Left kidney (tissue), 8 donors: ENCODE data around the gene ENOSF1. TPM values are rescaled to one million over a fixed set of nuclear protein-coding genes. Genes with fewer than 3 reads are reported as not detected.
A peak's percentile ranks its signal among the peaks of the same experiment; 100 is the strongest.
"Not testable (repeated sequence)": the region's sequence is repeated elsewhere in the genome, so short reads cannot be mapped to it uniquely, and the experiment has no call there.

Source experiments
- DNase-seq: peaks from one replicate; pipeline ENCODE4 v3.0.0-alpha.2; 2013
- long read RNA-seq, 8 donors: transcript quantifications; one replicate each; lab custom pipeline, GENCODE V29; 2026
- polyA plus RNA-seq: library from polyadenylated mRNA; unstranded; fragments of 120-200 nt; gene quantifications from one replicate; pipeline ENCODE4 v1.2.1, GENCODE V29; 2013; ENCODE audit not compliant: insufficient read length

Gene ENOSF1, protein sequence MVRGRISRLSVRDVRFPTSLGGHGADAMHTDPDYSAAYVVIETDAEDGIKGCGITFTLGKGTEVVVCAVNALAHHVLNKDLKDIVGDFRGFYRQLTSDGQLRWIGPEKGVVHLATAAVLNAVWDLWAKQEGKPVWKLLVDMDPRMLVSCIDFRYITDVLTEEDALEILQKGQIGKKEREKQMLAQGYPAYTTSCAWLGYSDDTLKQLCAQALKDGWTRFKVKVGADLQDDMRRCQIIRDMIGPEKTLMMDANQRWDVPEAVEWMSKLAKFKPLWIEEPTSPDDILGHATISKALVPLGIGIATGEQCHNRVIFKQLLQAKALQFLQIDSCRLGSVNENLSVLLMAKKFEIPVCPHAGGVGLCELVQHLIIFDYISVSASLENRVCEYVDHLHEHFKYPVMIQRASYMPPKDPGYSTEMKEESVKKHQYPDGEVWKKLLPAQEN
- 141 TPM for polyA plus RNA-seq
- long read RNA-seq, donor 1, transcript ENOSF1-214 (7 exons, 1,096 nt), result major isoform, 7 of 20 reads
- long read RNA-seq, donor 1, partial matches to known transcripts, result 6 of 20 reads
- long read RNA-seq, donor 1, other reads (novel, unspliced or antisense), result 0 of 20 reads
- long read RNA-seq, donor 2, transcript ENOSF1-214 (7 exons, 1,096 nt), result major isoform, 5 of 23 reads
- long read RNA-seq, donor 2, partial matches to known transcripts, result 9 of 23 reads
- long read RNA-seq, donor 2, other reads (novel, unspliced or antisense), result 0 of 23 reads
- long read RNA-seq, donor 3, transcript ENOSF1-214 (7 exons, 1,096 nt), result major isoform, 8 of 30 reads
- long read RNA-seq, donor 3, partial matches to known transcripts, result 14 of 30 reads
- long read RNA-seq, donor 3, other reads (novel, unspliced or antisense), result 0 of 30 reads
- long read RNA-seq, donor 4, partial matches to known transcripts, result 0 of 2 reads
- long read RNA-seq, donor 4, other reads (novel, unspliced or antisense), result 0 of 2 reads
- long read RNA-seq, donor 5, transcript ENOSF1-214 (7 exons, 1,096 nt), result major isoform, 6 of 20 reads
- long read RNA-seq, donor 5, transcript ENOSF1-201 (16 exons, 1,867 nt), result minor isoform, 5 of 20 reads
- long read RNA-seq, donor 5, partial matches to known transcripts, result 6 of 20 reads
- long read RNA-seq, donor 5, other reads (novel, unspliced or antisense), result 0 of 20 reads
- long read RNA-seq, donor 6, partial matches to known transcripts, result 8 of 15 reads
- long read RNA-seq, donor 6, other reads (novel, unspliced or antisense), result 0 of 15 reads
- long read RNA-seq, donor 7, transcript ENOSF1-219 (4 exons, 752 nt), result minor isoform, 5 of 46 reads
- long read RNA-seq, donor 7, transcript ENOSF1-214 (7 exons, 1,096 nt), result major isoform, 6 of 46 reads
- long read RNA-seq, donor 7, partial matches to known transcripts, result 26 of 46 reads
- long read RNA-seq, donor 7, other reads (novel, unspliced or antisense), result 0 of 46 reads
- long read RNA-seq, donor 8, partial matches to known transcripts, result 5 of 10 reads
- long read RNA-seq, donor 8, other reads (novel, unspliced or antisense), result 0 of 10 reads

DNA sequence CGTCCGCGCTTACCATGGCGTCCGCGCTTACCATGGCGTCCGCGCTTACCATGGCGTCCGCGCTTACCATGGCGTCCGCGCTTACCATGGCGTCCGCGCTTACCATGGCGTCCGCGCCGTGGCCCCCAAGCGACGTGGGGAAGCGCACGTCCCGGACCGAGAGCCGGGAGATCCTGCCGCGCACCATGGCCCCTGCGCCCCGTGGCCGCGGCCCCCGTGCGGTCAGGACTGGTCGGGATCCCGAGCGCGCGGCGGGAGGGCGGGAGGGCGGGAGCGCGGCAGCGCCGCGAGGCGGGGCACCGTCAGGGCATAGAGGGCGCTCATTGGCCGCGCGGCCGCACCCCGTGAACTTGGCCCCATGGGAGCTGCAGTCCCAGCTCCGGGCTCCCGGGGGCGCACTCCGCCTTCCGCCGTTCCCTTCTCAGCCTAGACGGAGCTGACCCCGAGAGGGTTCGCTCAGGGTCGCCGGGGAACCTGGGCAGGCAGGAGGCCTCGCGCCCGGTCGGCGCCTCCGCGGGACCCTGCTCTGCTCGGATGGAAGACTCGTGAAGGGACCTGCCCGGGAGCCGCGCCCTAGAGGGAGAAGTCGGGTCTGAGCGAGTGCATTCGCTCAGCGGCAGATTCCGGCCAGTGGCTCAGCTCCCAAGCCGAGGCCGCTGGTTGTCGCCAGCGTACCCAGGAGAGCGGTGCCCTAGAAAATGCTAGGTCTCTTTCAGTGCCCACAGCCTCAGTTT, at the start of gene ENOSF1:
Gene ENOSF1 (minus strand): TSS at position 230 of the 734 bp plus-strand sequence. CDS start 43 bp downstream, at position 187.
- peak; percentile 74 for DNase-seq

DNA sequence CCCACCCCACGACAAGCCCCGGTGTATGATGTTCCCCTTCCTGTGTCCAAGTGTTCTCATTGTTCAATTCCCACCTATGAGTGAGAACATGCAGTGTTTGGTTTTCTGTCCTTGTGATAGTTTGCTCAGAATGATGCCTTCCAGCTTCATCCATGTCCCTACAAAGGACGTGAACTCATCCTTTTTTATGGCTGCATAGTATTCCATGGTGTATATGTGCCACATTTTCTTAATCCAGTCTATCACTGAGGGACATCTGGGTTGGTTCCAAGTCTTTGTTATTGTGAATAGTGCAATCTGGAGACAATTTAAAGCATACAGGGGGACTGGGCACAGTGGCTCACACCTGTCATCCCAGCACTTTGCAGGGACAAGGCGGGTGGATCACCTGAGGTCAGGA, 47.4 kb upstream of the ENOSF1 start:
- DNase-seq, result not testable (repeated sequence)

DNA sequence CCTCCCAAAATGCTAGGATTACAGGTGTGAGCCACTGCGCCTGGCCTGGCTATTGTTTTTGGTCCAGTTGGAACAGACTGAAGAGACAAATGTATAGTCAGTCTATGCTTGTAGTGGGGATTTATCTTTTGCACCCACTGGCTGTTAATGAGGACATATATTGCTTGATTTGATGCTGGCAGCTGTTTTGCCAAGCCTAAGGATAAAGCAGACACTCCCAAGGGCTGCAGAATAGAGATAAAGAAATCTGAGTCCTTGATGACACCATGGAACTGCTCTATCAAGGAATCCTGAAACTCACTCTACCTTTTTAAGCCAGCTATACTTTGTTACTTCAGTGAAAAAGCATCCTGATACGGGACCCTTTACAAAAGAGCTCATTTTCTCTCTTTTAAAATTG, 43.1 kb upstream of the ENOSF1 start:
- no peak for DNase-seq

DNA sequence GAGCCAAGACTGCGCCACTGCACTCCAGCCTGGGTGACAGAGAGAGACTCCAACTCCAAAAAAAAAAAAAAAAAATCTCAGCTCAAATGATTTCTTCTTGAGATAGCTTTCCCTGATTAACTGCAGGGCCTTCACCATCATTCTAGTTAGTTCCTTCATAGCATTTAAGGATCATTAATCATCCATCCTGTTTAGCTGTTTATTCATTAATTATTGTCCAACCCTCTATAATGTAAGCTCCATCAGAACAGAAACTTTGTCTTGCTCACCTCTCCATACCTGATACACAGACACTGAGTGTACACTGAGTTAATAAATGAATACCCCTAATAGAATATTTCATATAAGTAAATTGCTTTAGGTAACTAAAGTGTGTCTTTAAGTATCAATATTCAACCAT, 42.2 kb upstream of the ENOSF1 start:
- no peak for DNase-seq

DNA sequence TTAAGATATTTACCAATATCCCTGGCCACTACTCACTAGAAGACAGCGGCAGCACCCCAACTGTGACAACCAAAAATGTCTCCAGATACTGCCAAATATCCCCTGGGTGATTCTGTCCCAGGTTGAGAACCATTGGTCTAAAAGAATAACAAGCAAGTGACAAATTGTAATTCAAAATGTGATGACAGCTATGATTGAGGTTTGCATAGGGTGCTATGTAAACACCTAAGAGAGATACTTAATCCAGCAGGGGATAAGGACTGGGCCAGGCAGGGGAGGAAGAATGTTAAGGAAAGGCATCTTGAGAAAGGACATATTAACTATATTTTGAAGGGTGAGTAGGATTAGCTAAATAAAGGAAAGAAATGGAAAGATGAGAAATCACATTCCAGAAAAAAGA, 38.0 kb upstream of the ENOSF1 start:
- DNase-seq, result no peak

DNA sequence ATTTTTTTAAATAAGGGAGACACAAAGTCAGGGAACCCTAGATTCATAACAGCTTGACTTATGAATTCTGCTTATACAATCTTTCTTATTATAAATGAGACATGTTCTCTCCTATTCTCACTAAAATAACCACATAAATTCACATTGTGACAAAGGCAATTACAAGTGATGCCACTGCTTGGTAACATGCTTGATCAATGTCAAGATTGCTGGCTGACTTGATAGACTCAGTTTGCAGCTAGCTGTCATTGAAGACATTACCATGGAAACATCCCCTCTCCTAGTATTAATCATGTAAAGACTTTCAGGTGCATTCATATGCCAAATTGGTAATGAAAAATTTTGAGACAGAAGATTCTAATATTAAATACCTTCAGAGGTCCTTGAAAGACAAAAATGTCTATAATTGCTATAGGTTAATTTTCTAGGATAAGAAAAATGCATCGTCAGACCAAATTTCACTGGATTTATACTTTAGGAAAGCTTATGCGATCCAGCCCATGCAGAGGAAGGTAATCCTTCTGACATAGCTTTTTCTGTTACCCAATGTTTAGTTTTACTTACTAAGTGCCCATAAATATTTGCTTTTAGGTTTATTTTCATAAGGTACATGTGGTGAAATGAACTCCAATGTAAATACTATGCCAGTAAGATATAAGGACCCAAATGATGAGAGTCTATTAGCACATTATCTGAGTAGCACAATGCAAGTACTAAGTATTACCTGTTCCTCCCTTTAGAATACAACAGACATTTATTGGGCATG, 32.6 kb upstream of the ENOSF1 start:
- DNase-seq, result no peak

DNA sequence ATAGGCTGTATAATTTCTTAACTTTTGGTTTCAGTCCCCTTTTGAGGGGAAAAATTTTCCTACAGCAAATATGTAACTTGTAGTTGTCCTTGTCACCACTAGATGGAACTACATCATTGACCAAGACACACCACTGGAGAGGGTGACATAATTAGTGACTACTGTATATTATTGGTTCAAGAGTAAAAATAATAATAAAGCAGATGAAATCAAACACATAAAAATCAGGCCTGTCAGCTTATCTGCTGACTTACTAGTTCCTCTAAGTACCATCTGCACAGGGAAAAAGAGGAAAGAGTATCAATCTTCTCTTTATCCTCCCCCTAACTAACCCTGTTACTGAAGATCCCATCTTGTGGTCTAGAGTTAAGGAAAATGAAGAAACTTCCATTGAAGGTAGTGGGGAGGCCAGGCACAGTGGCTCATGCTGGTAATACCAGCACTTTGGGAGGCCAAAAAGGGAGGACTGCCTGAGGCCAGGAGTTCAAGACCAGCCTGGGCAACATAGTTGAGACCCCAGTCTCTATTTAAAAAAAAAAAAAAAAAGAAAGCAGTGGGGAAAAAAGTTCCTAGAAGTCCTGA, 29.6 kb upstream of the ENOSF1 start:
- DNase-seq, result peak; percentile 13

DNA sequence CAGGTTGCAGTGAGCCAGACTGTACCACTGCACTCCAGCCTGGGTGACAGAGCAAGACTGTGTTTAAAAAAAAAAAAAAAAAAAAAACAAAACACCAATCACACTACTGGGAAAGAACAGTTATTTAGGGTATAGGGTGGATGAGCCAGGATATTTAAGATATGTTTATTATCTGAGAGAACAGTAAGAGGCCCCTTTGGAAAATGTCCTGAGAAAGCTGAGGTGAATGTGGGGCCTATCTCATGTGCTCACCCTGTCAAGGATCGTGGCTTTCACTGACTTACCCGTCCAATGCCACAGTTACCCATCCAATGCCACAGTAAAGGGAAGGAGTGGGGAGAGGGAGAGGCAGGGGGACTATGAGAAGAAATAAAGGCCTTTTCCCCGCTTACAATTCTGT, 19.9 kb upstream of the ENOSF1 start:
- no peak for DNase-seq

DNA sequence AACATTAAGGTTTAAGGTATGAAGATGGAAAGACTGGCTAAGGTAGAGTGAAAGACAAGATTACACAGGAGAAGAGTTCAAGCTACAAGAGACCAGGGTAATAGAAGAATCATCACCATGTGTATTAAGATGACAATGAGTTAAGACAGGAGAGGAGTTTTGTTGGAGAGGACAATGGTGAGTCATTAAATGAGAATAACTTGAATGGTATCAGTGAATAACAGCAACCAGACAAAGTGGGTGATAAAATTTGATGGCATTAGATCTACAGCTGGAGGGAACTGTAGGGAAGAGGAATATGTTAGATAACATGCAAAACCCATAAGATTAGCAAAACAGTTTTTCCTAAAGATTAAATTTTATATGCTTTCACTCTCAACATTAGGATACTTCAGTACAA, 18.8 kb upstream of the ENOSF1 start:
- DNase-seq, result no peak

DNA sequence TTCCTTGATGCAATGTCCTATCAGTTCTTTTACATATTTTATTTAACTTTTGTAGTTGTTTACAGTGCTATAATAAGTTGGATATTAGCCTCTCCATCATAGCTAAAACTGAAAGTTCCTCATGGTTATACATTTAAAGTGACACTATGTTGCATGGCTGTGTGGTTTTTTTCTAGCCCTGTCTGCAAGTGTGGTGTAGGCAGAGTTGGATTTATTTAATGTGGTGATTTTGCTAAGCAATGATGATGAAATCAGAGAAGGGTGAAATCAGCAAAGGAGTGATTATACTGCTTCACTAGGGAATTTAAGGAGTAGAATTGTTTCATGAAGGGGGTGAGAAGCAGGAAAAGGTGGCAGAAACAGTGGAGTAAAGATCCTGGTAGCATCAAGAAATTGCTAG, 18.3 kb upstream of the ENOSF1 start:
- no peak for DNase-seq

DNA sequence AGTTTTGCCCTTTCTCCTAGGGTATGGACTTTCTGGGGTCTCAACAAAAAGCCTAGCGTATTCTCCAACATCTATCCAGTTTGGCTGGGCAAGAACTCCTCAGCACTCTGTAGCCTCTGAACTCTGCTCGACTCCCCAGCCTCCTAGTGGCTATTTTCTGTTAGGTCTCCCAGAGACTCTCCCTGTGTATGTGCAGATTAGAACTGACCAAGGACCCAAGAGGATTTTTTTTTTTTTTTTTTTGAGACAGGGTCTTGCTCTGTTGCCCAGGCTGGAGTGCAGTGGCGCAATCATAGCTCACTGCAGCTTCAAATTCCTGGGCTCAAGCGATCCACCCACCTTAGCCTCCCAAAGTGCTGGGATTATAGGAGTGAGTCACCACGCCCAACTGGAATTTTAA, 17.7 kb upstream of the ENOSF1 start:
- DNase-seq, result not testable (repeated sequence)

DNA sequence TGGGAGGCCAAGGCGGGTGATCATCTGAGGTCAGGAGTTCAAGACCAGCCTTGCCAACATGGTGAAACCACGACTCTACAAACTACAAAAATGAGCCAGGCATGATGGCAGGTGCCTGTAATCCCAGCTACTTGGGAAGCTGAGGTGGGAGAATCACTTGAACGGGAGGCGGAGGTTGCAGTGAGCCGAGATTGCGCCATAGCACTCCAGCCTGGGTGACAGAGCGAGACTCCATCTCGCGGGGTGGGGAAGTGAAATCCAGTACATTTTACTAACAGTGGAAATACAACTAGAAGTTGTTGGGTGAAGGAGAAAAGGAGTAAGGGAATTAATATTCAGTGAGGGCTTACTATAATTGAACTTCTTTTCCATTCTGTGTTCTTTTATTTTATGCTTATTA, 13.2 kb upstream of the ENOSF1 start:
- DNase-seq, result no peak

DNA sequence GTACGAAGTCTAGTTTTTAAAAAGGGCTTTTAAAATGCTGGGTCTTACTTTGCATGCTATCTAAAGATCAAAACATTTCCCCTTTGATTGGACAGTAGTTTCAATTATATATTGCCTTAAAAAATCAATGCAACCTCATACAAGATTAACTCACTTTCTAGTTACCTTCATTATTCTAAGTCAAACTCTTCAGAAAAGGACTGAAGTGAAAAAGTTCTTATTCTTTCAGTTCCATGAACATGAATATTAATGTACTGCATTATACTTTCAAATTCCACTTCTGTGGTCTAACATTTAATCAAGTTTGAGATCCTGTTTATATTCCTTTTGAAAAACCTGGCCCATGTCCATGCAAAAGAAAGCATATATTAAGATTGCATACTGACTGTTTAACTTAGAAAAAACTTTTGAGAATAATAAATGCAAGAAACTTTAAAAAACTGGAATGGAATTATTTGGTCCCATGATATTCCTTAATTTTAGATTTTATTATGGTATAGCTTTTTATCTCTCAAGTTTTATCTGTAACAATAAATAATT, 11.2 kb upstream of the ENOSF1 start:
- no peak for DNase-seq

DNA sequence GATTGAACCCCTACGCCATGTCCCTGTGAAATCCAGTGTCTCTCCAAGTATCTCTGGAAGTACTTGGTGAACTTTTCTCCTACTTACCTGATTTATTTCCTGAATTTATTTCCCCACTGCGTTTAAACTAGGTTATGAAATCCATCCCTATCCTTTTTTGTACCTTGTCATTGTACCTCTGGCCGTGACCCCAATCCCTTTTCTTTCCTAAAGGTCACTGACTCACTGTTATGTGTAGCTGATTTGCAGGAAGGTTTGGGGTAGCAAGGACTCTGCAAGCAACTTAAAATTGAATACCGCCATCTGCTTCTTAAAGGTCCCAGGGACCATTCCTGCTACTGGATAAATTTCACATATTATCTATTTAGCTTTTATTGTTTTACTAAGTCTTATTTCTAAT, 4.6 kb upstream of the ENOSF1 start:
- DNase-seq, result no peak

DNA sequence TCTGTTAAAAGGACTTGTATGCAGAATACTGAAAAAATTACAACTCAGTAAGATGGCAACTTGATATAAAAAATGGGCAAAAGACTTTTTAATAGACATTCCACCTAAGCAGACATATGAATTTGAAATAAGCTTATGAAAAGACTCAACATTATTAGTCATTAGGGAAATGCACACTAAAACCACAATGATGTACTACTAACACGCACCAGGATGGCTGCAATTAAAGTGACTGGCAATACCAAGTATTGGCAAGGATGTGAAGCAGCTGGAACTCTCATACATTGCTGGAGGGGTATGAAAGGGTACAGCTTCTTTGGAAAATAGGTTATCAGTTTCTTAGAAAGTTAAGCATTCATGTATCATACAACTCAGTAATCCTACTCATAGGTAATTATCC, 3.2 kb upstream of the ENOSF1 start:
- no peak for DNase-seq

DNA sequence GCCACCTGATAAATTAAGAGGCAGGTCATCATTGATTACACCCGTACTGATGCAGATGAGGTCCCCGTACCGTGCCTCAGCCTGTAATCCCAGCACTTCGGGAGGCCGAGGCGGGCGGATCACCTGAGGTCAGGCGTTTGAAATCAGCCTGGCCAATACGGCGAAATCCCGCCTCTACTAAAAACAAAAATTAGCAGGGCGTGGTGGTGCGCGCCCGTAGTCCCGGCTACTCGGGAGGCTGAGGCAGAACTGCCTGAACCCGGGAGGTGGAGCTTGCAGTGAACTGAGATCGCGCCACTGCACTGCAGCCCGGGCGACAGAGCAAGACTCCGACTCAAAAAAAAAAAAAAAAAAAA, 683 bp upstream of the ENOSF1 start:
- DNase-seq, result no peak

DNA sequence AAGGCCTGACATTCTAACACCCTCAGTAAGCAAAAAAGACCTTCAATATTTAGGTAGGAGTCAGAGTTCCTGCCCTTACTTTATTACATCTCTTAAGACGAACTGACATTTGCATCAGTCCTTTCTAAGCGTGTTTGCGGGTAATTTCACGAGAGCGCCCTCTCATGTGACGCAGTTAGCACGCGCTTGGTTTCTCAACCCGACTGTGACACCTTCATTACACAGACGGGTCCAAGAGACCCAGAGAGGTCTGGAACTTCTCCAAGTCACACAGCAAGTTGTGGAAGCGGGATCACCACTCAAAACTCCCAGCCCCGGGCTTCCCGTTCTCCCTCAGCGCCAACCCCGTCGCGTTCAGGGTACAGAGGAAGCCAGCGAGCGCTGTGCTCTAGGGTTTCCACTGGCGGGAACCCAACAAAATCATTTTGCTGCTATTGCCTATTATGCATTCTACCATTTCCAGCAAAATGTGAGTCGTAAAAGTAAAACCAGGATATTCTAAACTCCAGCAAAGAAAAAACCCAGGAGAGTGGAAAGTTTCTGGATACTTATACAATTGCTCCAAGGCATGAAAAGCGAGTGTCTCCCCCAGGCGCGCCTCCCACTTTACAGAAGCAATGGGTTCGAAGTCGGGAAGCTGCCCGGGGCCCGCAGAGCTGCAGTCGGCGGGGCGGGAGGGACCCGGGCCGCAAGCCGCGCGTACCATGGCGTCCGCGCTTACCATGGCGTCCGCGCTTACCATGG, 601 bp downstream of the ENOSF1 start:
- DNase-seq, result peak; percentile 61

DNA sequence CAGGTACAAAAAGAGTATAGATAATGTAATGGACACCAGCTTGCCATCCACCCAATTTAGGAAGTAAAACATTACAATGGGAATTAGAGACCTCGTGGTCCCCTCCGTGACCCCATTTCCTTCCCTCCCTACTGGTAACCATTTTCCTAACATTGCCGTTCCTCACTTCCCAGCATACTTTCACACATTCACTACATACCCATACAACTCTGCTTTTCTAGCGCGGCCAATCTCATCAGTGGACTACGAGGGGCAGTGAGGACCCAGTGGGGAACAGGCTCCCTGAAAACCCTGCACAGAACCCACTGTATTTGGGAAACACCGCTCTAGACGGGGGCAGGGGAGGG, 1.1 kb downstream of the ENOSF1 start:
- peak; percentile 37 for DNase-seq
